Endothelial cell of umbilical vein (primary cell): ENCODE data around the gene TRMT1. TPM values are rescaled to one million over a fixed set of nuclear protein-coding genes. Genes with fewer than 3 reads are reported as not detected.

Source experiments
- BruUV-seq: library from RNA; stranded (reverse); fragments of 400-500 nt; replicated peaks from 2 replicates; lab custom pipeline; 2021; lab: Mats Ljungman, UMichigan
- CTCF ChIA-PET: fragments of 300-600, 350-600 bp; sonication (Branson Sonifier 250); formaldehyde crosslinking; loops from one replicate; lab custom pipeline; 2021; ENCODE audit warnings: antibody characterized with exemption, inconsistent platforms; lab: Charles Lee
- POLR2A ChIA-PET: fragments of 300-600, 350-600 bp; sonication (Branson Sonifier 250); formaldehyde crosslinking; loops from one replicate; lab custom pipeline; 2021; ENCODE audit warnings: antibody characterized with exemption, inconsistent platforms; lab: Charles Lee
- DNase-seq: peaks from one replicate; pipeline ENCODE4 v3.0.0-alpha.2; 2011; ENCODE audit warnings: low read depth, low spot score
- FAIRE-seq: peaks from 2 replicates; lab custom pipeline; 2011; peaks lifted over from hg19 to GRCh38; lab: Jason Lieb, UNC
- H2AFZ ChIP-seq: 2 replicates; pipeline ENCODE4 v1.6.0; 2012; ENCODE audit warnings: low read depth, low read length, control low read depth, inconsistent platforms
- H3K27ac ChIP-seq: 2 replicates; pipeline ENCODE4 v1.5.1; 2011; ENCODE audit warnings: low read depth, mild to moderate bottlenecking, control low read depth, low read length, moderate library complexity; ENCODE audit not compliant: insufficient read depth
- H3K27me3 ChIP-seq, 2 experiments: 2 replicates each; pipeline versions ENCODE4 v1.6.0 to v1.6.1; 2011; ENCODE audit warnings: low read length in 2 of 2, mixed read lengths in 1 of 2; ENCODE audit not compliant: control insufficient read depth in 2 of 2, insufficient read depth in 2 of 2
- H3K36me3 ChIP-seq, 2 experiments: 2 replicates in 1 of 2; 3 replicates in 1 of 2; pipeline ENCODE4 v1.5.1; 2011; ENCODE audit warnings: low read length in 2 of 2, mild to moderate bottlenecking in 1 of 2, moderate library complexity in 1 of 2; ENCODE audit not compliant: control insufficient read depth in 2 of 2, insufficient read depth in 2 of 2; ENCODE audit errors: extremely low read depth in 1 of 2
- H3K4me1 ChIP-seq: 3 replicates; pipeline ENCODE4 v1.5.1; 2011; ENCODE audit warnings: mild to moderate bottlenecking, low read length; ENCODE audit not compliant: control insufficient read depth, insufficient read depth; ENCODE audit errors: extremely low read depth
- H3K4me2 ChIP-seq: 2 replicates; pipeline ENCODE4 v1.6.1; 2011; ENCODE audit warnings: low read length, control low read depth, mixed read lengths; ENCODE audit not compliant: insufficient read depth
- H3K4me3 ChIP-seq, 3 experiments: fragments of 200-600 bp in 1 of 3; sonication (generic), shearing (Covaris generic) in 1 of 3; replicated peaks in 1 of 3; 2 replicates each; pipeline ENCODE4 v1.5.1; 2011 to 2016; ENCODE audit warnings: control low read depth in 3 of 3, low read length in 3 of 3, mild to moderate bottlenecking in 2 of 3, inconsistent platforms in 1 of 3, low read depth in 1 of 3, moderate library complexity in 1 of 3; ENCODE audit not compliant: insufficient read depth in 1 of 3
- H3K79me2 ChIP-seq: 2 replicates; pipeline ENCODE4 v1.6.0; 2012; ENCODE audit warnings: low read length, inconsistent platforms; ENCODE audit not compliant: control insufficient read depth, insufficient read depth
- H3K9ac ChIP-seq: replicated peaks from 2 replicates; pipeline ENCODE3; 2011; ENCODE audit warnings: low read length, control low read depth; ENCODE audit not compliant: insufficient read depth; ENCODE audit errors: extremely low read depth
- H3K9me1 ChIP-seq: replicated peaks from 3 replicates; pipeline ENCODE4 v1.6.0; 2011; ENCODE audit warnings: mild to moderate bottlenecking, low read length; ENCODE audit not compliant: control insufficient read depth, insufficient read depth; ENCODE audit errors: extremely low read depth
- H3K9me3 ChIP-seq: replicated peaks from 2 replicates; pipeline ENCODE4 v1.5.1; 2012; ENCODE audit warnings: low read length, inconsistent platforms; ENCODE audit not compliant: control insufficient read depth, insufficient read depth
- H4K20me1 ChIP-seq: replicated peaks from 2 replicates; pipeline ENCODE3; 2011; ENCODE audit warnings: mild to moderate bottlenecking, low read length; ENCODE audit not compliant: control insufficient read depth, insufficient read depth; ENCODE audit errors: extremely low read depth
- CTCF ChIP-seq, 2 donors: IDR thresholded peaks; 1 replicate in 1 of 2; 2 replicates in 1 of 2; pipeline ENCODE4 v1.5.1; 2011; ENCODE audit warnings: low read length in 2 of 2, mild to moderate bottlenecking in 2 of 2, moderate library complexity in 2 of 2, control low read depth in 1 of 2, inconsistent platforms in 1 of 2, low read depth in 1 of 2; ENCODE audit not compliant: insufficient read depth in 1 of 2; ENCODE audit errors: extremely low read depth in 1 of 2
- MYC ChIP-seq: IDR thresholded peaks from one replicate; pipeline ENCODE4 v1.6.1; 2011; ENCODE audit warnings: mild to moderate bottlenecking, low read depth, low read length
- POLR2A ChIP-seq: IDR thresholded peaks from 2 replicates; pipeline ENCODE4 v1.6.1; 2012; ENCODE audit warnings: low read depth, mild to moderate bottlenecking, control low read depth, low read length
- POLR2AphosphoS5 ChIP-seq: IDR thresholded peaks from 2 replicates; pipeline ENCODE4 v1.6.1; 2012; ENCODE audit warnings: low read depth, mild to moderate bottlenecking, control low read depth, low read length, moderate library complexity; ENCODE audit not compliant: insufficient read depth
- dilution Hi-C: fragments of 300-500 bp; cut with MboI; formaldehyde crosslinking; loops from one replicate; pipeline ENCODE4 v1.15.0; 2019; ENCODE audit warnings: low sequenced_read_pairs; ENCODE audit not compliant: extremely low pct_ligation_motif_present
- intact Hi-C: fragments of 100-400 bp; cut with micrococcal nuclease; formaldehyde crosslinking; loops from one replicate; pipeline ENCODE4 v1.10.0; 2022
- polyA plus RNA-seq, 4 experiments: library from polyadenylated mRNA; depleted of rRNA in 3 of 4; stranded (reverse) in 3 of 4; unstranded in 1 of 4; fragments of >200 nt; gene quantifications; 2 replicates each; pipeline versions ENCODE4 v1.2.1 to v1.2.3, GENCODE V29; 2011 to 2012; ENCODE audit warnings: missing spikeins in 1 of 4
- total RNA-seq: library from RNA; stranded (reverse); gene quantifications from 2 replicates; pipeline ENCODE4 v1.2.3, GENCODE V29; 2021
- TF ChIP-seq, protein P1 (sequence below): IDR thresholded peaks from 2 replicates; pipeline ENCODE4 v1.6.1; 2011; ENCODE audit not compliant: insufficient read depth, insufficient read length

The TRMT1 gene
- total and polyA plus RNA-seq, 2 donors (not counting 3 experiments of a cell fraction or from before 2014, with no cell fraction given): 46.3 to 53.0 TPM

GRCh38 chr19:13128583-13128982 lies 12.0 kb upstream of the TRMT1 start:
- no peak overlapping the region for H3K4me2 ChIP-seq
- H3K27me3 ChIP-seq: no peaks in the 10 kb centered on the region
- H3K4me3 ChIP-seq: no peak overlapping the region
- H3K9me3 ChIP-seq: no peaks in the 10 kb centered on the region
- ChIA-PET CTCF (interaction anchor here (0.8 to 1.6 kb wide), 5 partner anchors 9 to 151 kb away, joined by 3 to 6 read pairs (median 4); no protein-coding TSS in a partner anchor), POLR2A (no interaction called here)
- no peak overlapping the region for H2AFZ ChIP-seq
- FAIRE-seq (no peak), DNase-seq (no peak)
- peaks cover 82% of the 10 kb centered on the region for H3K79me2 ChIP-seq
- BruUV-seq: no TSS peak
- H3K9me1 ChIP-seq: no peaks in the 10 kb centered on the region
- intact Hi-C loops (no loop called here), dilution Hi-C loops (no loop called here)
- H3K27ac ChIP-seq: no peak overlapping the region
- no peak overlapping the region for H3K9ac ChIP-seq
- H3K4me1 ChIP-seq: no peaks in the 10 kb centered on the region
- peaks cover under 1% of the 10 kb centered on the region for H4K20me1 ChIP-seq
- TF ChIP-seq CTCF (IDR thresholded peaks at IDR 0.05; ENCODE audit: extremely low read depth in 1 of 2, insufficient read depth in 1 of 2, low read depth in 1 of 2, low read length in 2 of 2) (no peak), POLR2AphosphoS5 (no peak), POLR2A (no peak)
- TF ChIP-seq, protein P1, sequence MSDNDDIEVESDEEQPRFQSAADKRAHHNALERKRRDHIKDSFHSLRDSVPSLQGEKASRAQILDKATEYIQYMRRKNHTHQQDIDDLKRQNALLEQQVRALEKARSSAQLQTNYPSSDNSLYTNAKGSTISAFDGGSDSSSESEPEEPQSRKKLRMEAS: no peak
- peaks cover 0 to 6% of the 10 kb centered on the region in 2 experiments for H3K36me3 ChIP-seq

GRCh38 chr19:13127811-13128575 lies 11.5 kb upstream of the TRMT1 start:
- Histone ChIP-seq H3K9me1 (no peaks in the 10 kb centered on the region), H2AFZ (no peak overlapping the region), H3K4me2 (no peak overlapping the region), H3K36me3 (peaks cover 0 to 6% of the 10 kb centered on the region in 2 experiments), H3K79me2 (peaks cover 82% of the 10 kb centered on the region), H3K4me1 (no peaks in the 10 kb centered on the region), H3K9me3 (no peaks in the 10 kb centered on the region), H3K27me3 (no peaks in the 10 kb centered on the region), H4K20me1 (no peaks in the 10 kb centered on the region), H3K27ac (no peak overlapping the region), H3K9ac (no peak overlapping the region), H3K4me3 (no peak overlapping the region)
- dilution Hi-C loops (no loop called here), intact Hi-C loops (no loop called here)
- no TSS peak for BruUV-seq
- DNase-seq: no peak
- ChIA-PET POLR2A (no interaction called here), CTCF (interaction anchor here (0.8 to 1.6 kb wide), 6 partner anchors 9 to 150 kb away, joined by 3 to 8 read pairs (median 4); no protein-coding TSS in a partner anchor)
- no peak for TF ChIP-seq MYC
- TF ChIP-seq CTCF (IDR thresholded peaks at IDR 0.05; ENCODE audit: extremely low read depth in 1 of 2, insufficient read depth in 1 of 2, low read depth in 1 of 2, low read length in 2 of 2): no peak
- FAIRE-seq: no peak
